ENCODE results near the gene TUBA3D.
"Not testable (repeated sequence)": the region's sequence is repeated elsewhere in the genome, so short reads cannot be mapped to it uniquely, and the experiment has no call there.

Gene TUBA3D

GRCh38 chr2:131475831-131476230 is at the start of gene TUBA3D:
TUBA3D (plus strand) TSS chr2:131476119; CDS start chr2:131476200, 81 bp downstream.
- DNase-seq (ENCODE audit: low read depth) = no peak

GRCh38 chr2:131426727-131427126 is 49.2 kb upstream of the TUBA3D start:
- DNase-seq (ENCODE audit: low read depth) = no peak

- no peak for DNase-seq (ENCODE audit: low read depth)
These were observed 44.6 kb upstream of the TUBA3D start for GRCh38 chr2:131431336-131431735.

GRCh38 chr2:131440742-131441468 is 35.0 kb upstream of the TUBA3D start:
- DNase-seq (ENCODE audit: low read depth) = not testable (repeated sequence)

GRCh38 chr2:131444736-131445514 is 31.0 kb upstream of the TUBA3D start:
- not testable (repeated sequence) for DNase-seq (ENCODE audit: low read depth)

- not testable (repeated sequence) for DNase-seq (ENCODE audit: low read depth)
These were observed 30.5 kb upstream of the TUBA3D start for GRCh38 chr2:131445515-131445797.

- DNase-seq (ENCODE audit: low read depth) = no peak
These were observed 30.0 kb upstream of the TUBA3D start for GRCh38 chr2:131445896-131446295.

GRCh38 chr2:131447981-131448380 is 27.9 kb upstream of the TUBA3D start:
- not testable (repeated sequence) for DNase-seq (ENCODE audit: low read depth)

- DNase-seq (ENCODE audit: low read depth) = not testable (repeated sequence)
These were observed 24.5 kb upstream of the TUBA3D start for GRCh38 chr2:131451265-131451949.

- not testable (repeated sequence) for DNase-seq (ENCODE audit: low read depth)
These were observed 21.0 kb upstream of the TUBA3D start for GRCh38 chr2:131454914-131455313.

GRCh38 chr2:131467722-131468121 is 8.2 kb upstream of the TUBA3D start:
- DNase-seq (ENCODE audit: low read depth) = not testable (repeated sequence)

GRCh38 chr2:131470944-131471343 is 5.0 kb upstream of the TUBA3D start:
- not testable (repeated sequence) for DNase-seq (ENCODE audit: low read depth)

- not testable (repeated sequence) for DNase-seq (ENCODE audit: low read depth)
These were observed 4.3 kb upstream of the TUBA3D start for GRCh38 chr2:131471624-131472023.

- DNase-seq (ENCODE audit: low read depth) = not testable (repeated sequence)
These were observed 2.7 kb upstream of the TUBA3D start for GRCh38 chr2:131473266-131473665.

GRCh38 chr2:131476363-131476762 is 444 bp downstream of the TUBA3D start:
- DNase-seq (ENCODE audit: low read depth) = not testable (repeated sequence)

GRCh38 chr2:131477227-131477626 is 1.3 kb downstream of the TUBA3D start:
- not testable (repeated sequence) for DNase-seq (ENCODE audit: low read depth)

- DNase-seq (ENCODE audit: low read depth) = not testable (repeated sequence)
These were observed 2.3 kb downstream of the TUBA3D start for GRCh38 chr2:131478074-131478849.

GRCh38 chr2:131478850-131479461 is 3.0 kb downstream of the TUBA3D start:
- not testable (repeated sequence) for DNase-seq (ENCODE audit: low read depth)

- DNase-seq (ENCODE audit: low read depth) = not testable (repeated sequence)
These were observed 4.4 kb downstream of the TUBA3D start for GRCh38 chr2:131480351-131480750.

- DNase-seq (ENCODE audit: low read depth) = not testable (repeated sequence)
These were observed 6.7 kb downstream of the TUBA3D start for GRCh38 chr2:131482506-131483155.

Data from activated T-cell treated with anti-CD3 and anti-CD28 coated beads for 1 hour (primary cell).